ENCODE measurements around the gene THSD4.
A peak's percentile ranks its signal among the peaks of the same experiment; 100 is the strongest.
"Not testable (repeated sequence)": the region's sequence is repeated elsewhere in the genome, so short reads cannot be mapped to it uniquely, and the experiment has no call there.

THSD4 gene

DNA sequence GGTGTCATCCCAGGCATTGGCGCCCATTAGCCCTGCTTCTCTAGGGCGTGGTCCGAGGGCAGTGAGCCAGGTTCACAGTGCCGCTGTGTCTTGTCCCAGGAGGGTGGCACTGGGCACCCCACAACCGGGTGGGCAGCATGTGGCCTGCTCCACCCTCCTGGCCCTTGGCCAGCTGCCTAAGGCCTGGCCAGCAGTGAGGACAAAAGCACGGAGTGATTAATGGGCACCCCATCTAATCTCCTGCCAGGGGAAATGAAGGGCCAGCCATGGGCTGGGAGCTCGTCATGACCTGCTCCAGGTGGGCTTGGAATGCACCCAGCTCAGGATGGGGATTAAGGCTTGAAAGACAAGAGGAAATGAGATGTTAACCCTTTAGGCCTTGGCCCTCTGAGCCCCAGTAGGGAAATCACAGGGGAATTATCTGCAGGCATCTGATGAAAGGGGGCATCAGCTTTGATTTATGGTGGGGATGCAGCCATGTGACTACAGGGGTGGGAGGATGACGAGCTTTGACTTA, 5.2 kb downstream of the THSD4 start:
- DNase-seq (ENCODE audit: low spot score) (no peak), FAIRE-seq (no peak)

GRCh38 chr15:71121442-71121841, 6.2 kb downstream of the THSD4 start:
- FAIRE-seq = no peak
- DNase-seq (ENCODE audit: low spot score) = no peak

- FAIRE-seq = no peak
These were observed 9.9 kb downstream of the THSD4 start for GRCh38 chr15:71124937-71125790.

DNA sequence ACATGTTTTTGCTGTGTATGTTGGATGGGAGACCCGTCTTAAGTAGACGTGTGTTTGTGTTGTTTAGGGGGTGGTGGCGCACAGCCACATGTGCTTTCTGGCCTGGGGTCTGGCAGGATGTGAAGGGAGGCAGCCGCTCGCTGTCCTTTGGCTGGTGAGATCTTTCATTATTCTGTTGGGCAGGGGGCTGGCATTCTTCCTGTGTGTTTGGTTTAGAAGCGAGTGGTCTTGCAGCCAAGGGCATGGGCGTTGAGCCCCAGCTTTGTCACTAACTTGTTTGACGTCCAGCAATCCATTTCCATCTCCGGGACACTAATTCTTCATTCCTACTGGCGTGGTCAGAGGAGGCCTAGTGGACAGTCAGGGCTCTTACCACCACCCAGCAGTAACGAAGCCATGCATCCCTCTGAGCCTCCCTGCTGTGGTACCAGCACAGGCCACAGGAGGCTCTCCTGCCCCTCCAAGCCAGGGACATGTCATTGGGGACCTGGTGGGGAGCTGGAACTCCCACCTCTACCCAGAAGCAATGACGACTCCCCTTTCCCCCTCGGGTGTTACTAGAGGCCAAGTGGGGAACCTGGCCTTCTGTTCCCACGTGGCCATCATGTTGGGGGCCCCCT, 10.7 kb downstream of the THSD4 start:
- FAIRE-seq (no peak), DNase-seq (ENCODE audit: low spot score) (no peak)

More at GRCh38 chr15:71124937-71125790, 9.9 kb downstream of the THSD4 start:
- DNase-seq (ENCODE audit: low spot score) = no peak

- FAIRE-seq = no peak
- no peak for DNase-seq (ENCODE audit: low spot score)
These were observed 11.8 kb downstream of the THSD4 start for GRCh38 chr15:71127083-71127482.

GRCh38 chr15:71128159-71128558, 12.9 kb downstream of the THSD4 start:
- not testable (repeated sequence) for FAIRE-seq; DNase-seq (ENCODE audit: low spot score)

GRCh38 chr15:71128939-71129562, 13.8 kb downstream of the THSD4 start:
- FAIRE-seq (no peak), DNase-seq (ENCODE audit: low spot score) (no peak)

DNA sequence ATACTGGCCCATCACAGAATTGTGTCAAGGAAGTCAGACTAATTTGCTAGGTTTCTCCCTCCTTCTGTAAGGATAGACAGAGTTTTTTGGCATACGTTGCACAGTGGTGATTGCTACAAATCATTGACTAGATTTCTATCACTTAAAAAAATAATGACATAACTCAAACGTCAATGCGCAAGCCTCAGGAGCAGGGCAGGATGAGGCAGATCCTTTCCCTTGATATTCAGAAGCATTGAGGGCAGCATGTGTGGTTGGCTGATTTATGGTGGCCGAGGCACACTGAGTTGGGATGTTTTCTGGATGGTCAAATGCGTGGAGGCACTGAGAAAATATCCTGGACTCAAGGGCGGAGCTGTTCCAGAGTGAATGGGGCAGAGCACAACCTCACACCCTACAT, 14.4 kb downstream of the THSD4 start:
- FAIRE-seq (no peak), DNase-seq (ENCODE audit: low spot score) (no peak)

- DNase-seq (ENCODE audit: low spot score) (no peak), FAIRE-seq (no peak)
These were observed 16.5 kb downstream of the THSD4 start for GRCh38 chr15:71131601-71132362.

GRCh38 chr15:71133747-71134472, 18.6 kb downstream of the THSD4 start:
- no peak for DNase-seq (ENCODE audit: low spot score)
- no peak for FAIRE-seq

GRCh38 chr15:71136159-71136783, 21.0 kb downstream of the THSD4 start:
- DNase-seq (ENCODE audit: low spot score) = peak; percentile 69
- no peak for FAIRE-seq

DNA sequence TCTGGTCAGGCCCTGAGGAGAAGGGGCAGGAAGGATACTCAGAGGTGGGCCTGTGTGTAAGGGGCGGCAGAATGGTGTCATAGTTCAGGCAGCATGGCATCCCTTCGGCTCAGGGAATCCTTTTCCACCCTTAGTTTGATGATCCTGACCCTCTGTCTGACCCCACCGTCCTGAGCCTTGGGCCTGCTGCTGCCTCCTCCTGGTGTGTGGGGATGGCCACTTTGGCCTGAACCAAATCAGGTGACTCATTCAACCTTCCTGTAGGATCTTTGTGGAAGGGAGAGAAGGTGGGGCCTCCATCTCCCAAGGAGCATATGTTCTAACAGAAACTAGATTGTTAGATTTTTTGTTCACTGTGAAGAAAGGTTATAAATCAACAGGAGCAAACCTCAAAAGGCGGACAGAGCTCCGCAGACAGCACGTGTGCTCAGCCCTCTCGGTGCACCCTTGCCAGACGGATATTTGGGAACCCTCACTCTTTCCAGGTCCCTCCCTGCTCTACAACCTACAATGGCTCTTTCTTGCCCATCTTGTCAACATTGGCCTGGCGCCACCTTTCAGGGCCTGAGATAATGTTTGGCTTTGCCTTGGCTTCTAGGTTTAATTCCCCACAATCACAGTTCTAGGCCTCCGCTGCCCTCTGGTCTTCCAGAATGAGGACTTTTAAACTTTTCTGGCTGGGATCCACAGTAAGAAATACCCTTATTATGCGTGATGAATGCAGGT, 21.7 kb downstream of the THSD4 start:
- no peak for DNase-seq (ENCODE audit: low spot score)
- no peak for FAIRE-seq

- no peak for DNase-seq (ENCODE audit: low spot score)
- no peak for FAIRE-seq
These were observed 23.2 kb downstream of the THSD4 start for GRCh38 chr15:71138473-71138872.

- FAIRE-seq (no peak), DNase-seq (ENCODE audit: low spot score) (no peak)
These were observed 24.0 kb downstream of the THSD4 start for GRCh38 chr15:71139241-71139640.

DNA sequence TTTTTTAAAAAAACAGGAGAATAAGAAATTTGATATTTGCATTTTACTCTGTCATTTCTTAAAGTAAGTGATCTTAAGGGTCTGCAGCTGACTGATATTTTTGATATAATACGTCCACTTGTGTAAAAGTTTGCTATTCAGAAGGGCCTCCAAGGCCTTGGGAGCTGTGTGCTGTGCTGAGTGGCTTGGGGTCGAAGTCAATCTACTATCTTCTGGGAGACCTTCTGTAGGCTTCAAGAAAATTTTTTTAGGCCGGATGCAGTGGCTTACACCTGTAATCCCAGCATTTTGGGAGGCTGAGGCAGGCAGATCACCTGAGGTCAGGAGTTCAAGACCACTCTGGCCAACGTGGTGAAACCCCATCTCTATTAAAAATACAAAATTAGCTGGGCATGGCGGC, 26.3 kb downstream of the THSD4 start:
- no peak for FAIRE-seq

GRCh38 chr15:71142780-71143179, 27.5 kb downstream of the THSD4 start:
- DNase-seq (ENCODE audit: low spot score) (no peak), FAIRE-seq (no peak)

More for the DNA sequence above, 26.3 kb downstream of the THSD4 start:
- DNase-seq (ENCODE audit: low spot score) = no peak

DNA sequence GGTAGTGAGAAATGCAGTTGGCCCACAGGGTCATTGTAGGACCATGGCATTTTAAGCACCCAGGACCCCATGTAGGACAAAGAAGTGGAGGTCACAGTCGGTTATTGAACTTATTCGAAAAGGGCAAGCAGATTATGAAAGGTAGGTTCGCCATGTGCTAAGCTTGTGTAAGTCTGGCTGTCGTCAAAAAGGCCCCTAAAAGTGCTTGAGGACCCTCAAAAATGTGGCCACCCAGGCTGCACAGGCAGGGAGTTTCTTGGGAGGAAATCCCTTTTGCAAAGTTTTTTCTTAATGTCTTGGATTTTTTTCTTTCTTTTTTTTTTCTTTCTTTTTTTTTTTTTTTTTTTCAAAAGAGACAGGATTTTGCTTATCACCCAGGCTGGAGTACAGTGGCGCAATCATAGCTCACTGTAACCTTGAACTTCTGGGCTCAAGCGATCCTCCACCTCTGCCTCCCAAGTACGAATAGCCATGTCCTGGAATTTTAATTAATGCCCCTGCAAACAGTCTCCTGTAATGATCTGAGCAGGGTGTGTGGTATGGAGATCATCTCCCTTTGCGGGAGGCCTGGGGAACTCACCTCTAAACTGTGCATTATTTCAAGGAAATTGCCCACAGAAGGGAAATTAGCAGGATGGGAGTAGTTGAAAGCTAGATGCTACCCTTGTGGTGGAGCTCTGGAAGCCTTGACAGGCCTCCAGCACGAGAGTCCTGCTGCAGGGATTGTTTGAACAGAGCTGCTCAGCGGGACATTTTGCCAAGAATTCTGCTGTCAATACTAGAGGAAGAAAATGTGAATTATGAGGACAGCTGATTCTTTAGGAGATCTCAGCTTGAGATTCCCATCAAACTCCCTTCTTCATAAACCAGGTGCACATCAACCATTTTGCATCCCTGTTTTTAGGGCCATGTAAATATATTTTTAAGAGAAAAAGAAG, 28.4 kb downstream of the THSD4 start:
- DNase-seq (ENCODE audit: low spot score) (no peak), FAIRE-seq (no peak)

DNA sequence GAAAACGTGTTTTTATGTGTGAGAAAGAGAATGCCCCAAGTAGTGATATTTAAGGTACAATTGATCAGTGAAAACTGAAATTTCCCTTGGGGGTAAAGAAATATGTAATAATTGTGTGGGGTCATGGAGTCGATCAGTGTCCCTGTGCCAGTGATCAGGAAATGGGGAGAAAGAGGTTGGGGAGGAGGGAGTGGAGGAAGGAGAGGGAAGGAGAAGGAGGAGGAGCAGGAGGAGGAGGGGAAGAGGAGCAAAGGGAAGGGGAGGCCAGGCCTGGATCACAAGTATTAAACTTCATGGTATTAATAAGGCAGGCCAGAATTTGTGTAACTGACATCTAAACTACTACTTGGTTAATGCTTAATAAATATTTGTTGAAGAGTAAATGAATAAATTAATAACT, 30.4 kb downstream of the THSD4 start:
- DNase-seq (ENCODE audit: low spot score) (no peak), FAIRE-seq (no peak)

Measured in RCC 7860 (cell line).